ENCODE measurements around the gene MYRF. TPM values are rescaled to one million over a fixed set of nuclear protein-coding genes. Genes with fewer than 3 reads are reported as not detected.

The MYRF gene
- total RNA-seq, 1 donor from 2014 or later, result 1.9 TPM

- peaks cover 31% of the 10 kb centered on the region for H3K4me1 Mint-ChIP-seq
- TF ChIP-seq EZH2phosphoT487 (IDR thresholded peaks at IDR 0.05), result no peak
- TF ChIP-seq CTCF (IDR thresholded peaks at IDR 0.05), result no peak
- no peak for TF ChIP-seq EZH2 (IDR thresholded peaks at IDR 0.05)
- no peak for DNase-seq (ENCODE audit: low spot score)
- H3K27ac Mint-ChIP-seq, result no peak overlapping the region
- H3K9me3 ChIP-seq (ENCODE audit: low read depth), result no peaks in the 10 kb centered on the region
- no peak overlapping the region for H3K9ac ChIP-seq
- H3K27ac ChIP-seq, result no peak overlapping the region
- no peaks in the 10 kb centered on the region for H3K36me3 Mint-ChIP-seq
- no peaks in the 10 kb centered on the region for H3K79me2 ChIP-seq (ENCODE audit: low read depth)
- peak overlapping the region; percentile 6 for H3K4me2 ChIP-seq
- H3K27me3 Mint-ChIP-seq (ENCODE audit: insufficient read depth, low read depth), result peaks cover 7% of the 10 kb centered on the region
- H3K4me3 ChIP-seq, result no peak overlapping the region
- H3K4me1 ChIP-seq, result peaks cover 33% of the 10 kb centered on the region
- peaks cover 8% of the 10 kb centered on the region for H3F3A ChIP-seq (ENCODE audit: low read depth)
- no peak overlapping the region for H3K4me3 Mint-ChIP-seq
- H2AFZ ChIP-seq (replicated peaks), result no peak overlapping the region
- H3K27me3 ChIP-seq, result no peaks in the 10 kb centered on the region
- H3K36me3 ChIP-seq, result no peaks in the 10 kb centered on the region
- H3K9me3 Mint-ChIP-seq, result no peaks in the 10 kb centered on the region
- H4K20me1 ChIP-seq (ENCODE audit: low read depth), result no peaks in the 10 kb centered on the region
Observed at GRCh38 chr11:61709572-61709971, 42.9 kb upstream of the MYRF start.

GRCh38 chr11:61710019-61710418, 42.4 kb upstream of the MYRF start:
- H2AFZ ChIP-seq (replicated peaks), result no peak overlapping the region
- H3K9me3 ChIP-seq (ENCODE audit: low read depth), result no peaks in the 10 kb centered on the region
- no peaks in the 10 kb centered on the region for H3K79me2 ChIP-seq (ENCODE audit: low read depth)
- no peak for DNase-seq (ENCODE audit: low spot score)
- no peak overlapping the region for H3K27ac ChIP-seq
- H3K9me3 Mint-ChIP-seq, result no peaks in the 10 kb centered on the region
- H3K4me1 Mint-ChIP-seq, result peaks cover 35% of the 10 kb centered on the region
- peak overlapping the region; percentile 6 for H3K4me2 ChIP-seq
- H3K9ac ChIP-seq, result no peak overlapping the region
- peaks cover 7% of the 10 kb centered on the region for H3K27me3 Mint-ChIP-seq (ENCODE audit: insufficient read depth, low read depth)
- H3K27me3 ChIP-seq, result no peaks in the 10 kb centered on the region
- H3K4me1 ChIP-seq, result peaks cover 33% of the 10 kb centered on the region
- H4K20me1 ChIP-seq (ENCODE audit: low read depth), result no peaks in the 10 kb centered on the region
- H3K36me3 Mint-ChIP-seq, result no peaks in the 10 kb centered on the region
- no peak overlapping the region for H3K4me3 ChIP-seq
- no peak for TF ChIP-seq CTCF (IDR thresholded peaks at IDR 0.05)
- TF ChIP-seq EZH2phosphoT487 (IDR thresholded peaks at IDR 0.05), result no peak
- TF ChIP-seq EZH2 (IDR thresholded peaks at IDR 0.05), result no peak
- H3F3A ChIP-seq (ENCODE audit: low read depth), result peaks cover 8% of the 10 kb centered on the region
- H3K4me3 Mint-ChIP-seq, result no peak overlapping the region
- no peaks in the 10 kb centered on the region for H3K36me3 ChIP-seq
- no peak overlapping the region for H3K27ac Mint-ChIP-seq

GRCh38 chr11:61711037-61711436, 41.4 kb upstream of the MYRF start:
- Mint-ChIP-seq H3K4me1 (peaks cover 40% of the 10 kb centered on the region), H3K36me3 (no peaks in the 10 kb centered on the region), H3K27me3 (ENCODE audit: insufficient read depth, low read depth) (peaks cover 7% of the 10 kb centered on the region), H3K4me3 (no peak overlapping the region), H3K27ac (peak overlapping the region; percentile 11), H3K9me3 (no peaks in the 10 kb centered on the region)
- TF ChIP-seq EZH2phosphoT487 (IDR thresholded peaks at IDR 0.05), result no peak
- no peak for TF ChIP-seq EZH2 (IDR thresholded peaks at IDR 0.05)
- no peak for TF ChIP-seq CTCF (IDR thresholded peaks at IDR 0.05)
- Histone ChIP-seq H3F3A (ENCODE audit: low read depth) (peaks cover 8% of the 10 kb centered on the region), H3K4me1 (peaks cover 33% of the 10 kb centered on the region), H3K27me3 (no peaks in the 10 kb centered on the region), H4K20me1 (ENCODE audit: low read depth) (no peaks in the 10 kb centered on the region), H3K9ac (no peak overlapping the region), H2AFZ (replicated peaks) (no peak overlapping the region), H3K4me2 (no peak overlapping the region), H3K4me3 (no peak overlapping the region), H3K27ac (no peak overlapping the region), H3K9me3 (ENCODE audit: low read depth) (no peaks in the 10 kb centered on the region), H3K36me3 (no peaks in the 10 kb centered on the region), H3K79me2 (ENCODE audit: low read depth) (no peaks in the 10 kb centered on the region)
- DNase-seq (ENCODE audit: low spot score), result no peak

Measured in neural progenitor cell (in vitro differentiated cells).